ENCODE results near the gene GALR1.

DNA sequence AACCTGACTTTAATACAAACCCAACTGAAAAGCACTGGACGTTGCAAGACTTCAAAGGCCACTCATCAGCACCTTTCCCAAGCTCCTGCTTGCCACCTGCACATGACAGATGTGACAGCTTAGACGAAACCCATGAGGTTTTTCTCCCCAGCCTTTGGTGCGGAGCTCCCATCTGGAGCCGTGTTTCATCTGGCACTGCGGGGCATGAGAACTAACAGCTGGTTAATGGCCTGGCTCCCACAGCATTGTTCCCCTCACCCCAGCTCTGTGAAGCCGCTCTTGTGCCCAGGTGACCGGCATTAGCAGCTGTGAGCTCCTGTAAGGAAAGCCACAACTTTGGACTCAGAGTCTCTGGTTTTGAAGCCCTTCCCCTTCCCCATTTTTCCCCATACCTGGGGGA, 50.9 kb downstream of the GALR1 start:
- TF ChIP-seq LEF1 (IDR thresholded peaks at IDR 0.05; ENCODE audit: borderline replicate concordance): no peak
- no peak for TF ChIP-seq FOXM1 (IDR thresholded peaks at IDR 0.05; ENCODE audit: borderline replicate concordance)
- TF ChIP-seq TARDBP (IDR thresholded peaks at IDR 0.05): no peak
- TF ChIP-seq FOXK2 (IDR thresholded peaks at IDR 0.05): no peak
- no peak for TF ChIP-seq HDGF (IDR thresholded peaks at IDR 0.05; ENCODE audit: borderline replicate concordance)
- TF ChIP-seq ZNF384 (IDR thresholded peaks at IDR 0.05): no peak
- TF ChIP-seq FOXA1 (IDR thresholded peaks at IDR 0.05): no peak
- no peak for TF ChIP-seq BHLHE40 (IDR thresholded peaks at IDR 0.05; ENCODE audit: borderline replicate concordance)
- no peak for TF ChIP-seq SUZ12 (IDR thresholded peaks at IDR 0.05)
- TF ChIP-seq SP1 (IDR thresholded peaks at IDR 0.05): no peak
- TF ChIP-seq, protein P1, sequence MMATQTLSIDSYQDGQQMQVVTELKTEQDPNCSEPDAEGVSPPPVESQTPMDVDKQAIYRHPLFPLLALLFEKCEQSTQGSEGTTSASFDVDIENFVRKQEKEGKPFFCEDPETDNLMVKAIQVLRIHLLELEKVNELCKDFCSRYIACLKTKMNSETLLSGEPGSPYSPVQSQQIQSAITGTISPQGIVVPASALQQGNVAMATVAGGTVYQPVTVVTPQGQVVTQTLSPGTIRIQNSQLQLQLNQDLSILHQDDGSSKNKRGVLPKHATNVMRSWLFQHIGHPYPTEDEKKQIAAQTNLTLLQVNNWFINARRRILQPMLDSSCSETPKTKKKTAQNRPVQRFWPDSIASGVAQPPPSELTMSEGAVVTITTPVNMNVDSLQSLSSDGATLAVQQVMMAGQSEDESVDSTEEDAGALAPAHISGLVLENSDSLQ (IDR thresholded peaks at IDR 0.05): no peak
- no peak for TF ChIP-seq CTBP1 (IDR thresholded peaks at IDR 0.05; ENCODE audit: borderline replicate concordance)
- no peak for TF ChIP-seq ELF4 (IDR thresholded peaks at IDR 0.05)
- TF ChIP-seq NFRKB (IDR thresholded peaks at IDR 0.05): no peak

Data from HEK293T (cell line).